GM21390 (cell line): ENCODE results near the gene TOR2A.

Experiments used
- ATAC-seq: cut with Tn5 transposase; IDR thresholded peaks from one replicate; pipeline ENCODE4 v1.9.1; 2021; ENCODE audit not compliant: unreplicated experiment

The TOR2A gene

DNA sequence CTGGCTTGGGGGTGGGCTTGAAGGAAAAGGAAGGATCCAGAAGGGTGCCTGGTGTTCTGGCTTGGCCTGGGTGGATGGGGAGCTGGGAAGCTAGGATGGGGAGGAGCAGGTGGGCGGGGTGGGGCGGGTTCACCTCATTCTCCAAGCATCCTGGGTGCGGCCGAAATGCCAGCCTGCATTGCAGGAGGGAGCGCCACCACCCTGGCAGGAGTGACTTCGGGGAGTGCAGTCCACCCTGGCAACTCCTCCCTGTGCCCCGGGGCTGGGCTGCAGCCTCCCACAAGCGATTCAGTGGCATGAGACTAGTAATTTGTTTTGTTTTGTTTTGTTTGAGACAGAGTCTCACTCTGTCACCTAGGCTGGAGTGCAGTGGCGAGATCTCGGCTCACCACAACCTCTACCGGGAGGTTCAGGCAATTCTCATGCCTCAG is 13.7 kb downstream of the TOR2A start:
- ATAC-seq: no peak

DNA sequence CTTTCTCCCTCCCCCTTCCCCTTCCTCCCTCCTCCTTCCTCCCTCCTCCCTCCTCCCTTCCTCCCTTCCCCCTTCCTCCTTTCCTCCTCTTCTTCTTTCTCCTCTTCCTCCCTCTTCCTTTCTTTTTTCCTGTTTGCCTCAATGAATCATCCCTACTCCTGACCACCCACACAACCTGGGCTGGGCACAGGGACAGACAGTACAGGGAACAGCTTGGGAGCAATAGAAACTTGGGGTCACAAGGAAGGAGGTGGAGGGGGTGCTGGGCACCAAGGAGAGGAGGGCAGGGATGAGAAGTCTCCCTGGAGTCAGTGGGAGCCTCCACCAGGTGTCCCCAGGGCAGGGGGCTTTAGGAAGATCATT is 14.2 kb downstream of the TOR2A start:
- no peak for ATAC-seq

DNA sequence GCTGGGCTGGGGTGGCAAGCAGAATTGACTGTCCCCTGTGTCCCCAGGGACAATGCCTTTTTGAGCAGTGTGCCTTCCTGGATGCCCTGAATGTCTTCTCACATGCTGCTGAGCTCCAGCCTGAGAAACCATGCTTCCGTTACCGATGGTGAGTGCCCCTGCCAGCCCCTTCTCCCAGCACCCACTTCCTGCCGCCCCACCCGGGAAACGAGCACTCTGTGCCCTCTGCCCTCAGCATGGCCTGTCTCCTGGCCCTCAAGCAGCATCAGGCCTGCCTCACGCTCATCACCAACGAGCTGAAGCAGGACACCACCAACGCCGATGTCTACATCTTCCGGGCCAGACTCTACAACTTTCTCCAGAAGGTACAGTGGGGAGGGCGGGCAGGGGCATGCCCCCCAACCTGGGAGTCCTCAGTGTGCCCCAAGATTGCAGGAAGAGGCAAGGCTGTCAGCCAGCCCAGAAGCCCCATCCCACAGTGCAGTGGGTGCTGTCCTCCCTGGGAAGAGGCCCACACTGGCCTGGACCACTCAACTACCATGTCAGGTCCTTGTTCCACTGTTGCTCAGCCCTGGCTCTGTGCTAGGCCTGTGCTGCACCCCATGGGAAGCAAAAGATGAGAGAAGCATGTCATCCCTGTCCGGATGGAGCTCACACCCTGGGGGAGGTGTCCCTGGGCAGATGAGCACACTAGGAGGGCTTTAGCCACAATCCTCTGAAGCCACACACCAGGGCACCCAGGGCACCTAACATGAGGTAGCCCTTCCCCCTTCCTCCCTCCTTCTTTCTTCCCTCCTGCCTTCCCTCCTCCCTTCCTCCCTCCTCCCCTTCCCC is 14.8 kb downstream of the TOR2A start:
- ATAC-seq: no peak

DNA sequence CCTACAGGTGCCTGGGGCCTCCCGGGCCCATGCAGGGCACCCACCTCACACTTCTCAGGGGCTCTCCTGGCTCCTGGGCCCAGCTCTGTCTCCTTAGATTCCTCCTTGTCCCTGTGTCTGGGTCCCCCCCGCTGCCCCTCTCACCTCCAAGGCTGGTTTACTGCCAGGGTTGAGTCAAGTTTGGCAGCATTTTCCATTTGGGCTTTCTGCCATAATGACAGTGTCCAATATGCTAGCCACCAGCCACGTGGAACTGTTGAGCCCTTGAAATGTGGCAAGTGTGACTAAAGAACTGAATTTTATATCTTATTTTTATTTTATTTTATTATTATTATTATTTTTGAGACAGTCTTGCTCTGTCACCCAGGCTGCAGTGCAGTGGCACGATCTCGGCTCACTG is 17.3 kb downstream of the TOR2A start:
- no peak for ATAC-seq

DNA sequence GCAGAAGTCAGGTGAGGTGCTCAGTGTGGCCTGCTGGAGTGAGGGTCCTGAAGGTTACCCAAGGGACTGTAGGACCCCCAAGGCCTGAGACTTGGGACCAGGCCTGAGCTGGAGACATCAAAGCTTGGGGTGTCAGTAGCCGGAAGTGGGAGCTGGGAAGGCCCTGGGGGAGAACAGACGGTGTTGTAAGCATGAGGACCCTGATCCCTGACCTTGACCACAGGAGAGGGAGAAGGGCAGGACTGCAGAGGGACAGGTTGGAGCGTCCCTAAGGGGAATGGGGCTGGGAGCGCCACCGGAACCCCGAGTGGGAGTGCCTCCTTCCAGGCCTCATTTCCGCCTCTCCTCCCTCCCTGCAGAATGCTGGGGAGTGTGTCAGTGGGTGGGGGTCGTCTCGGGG is 18.7 kb downstream of the TOR2A start:
- no peak for ATAC-seq

DNA sequence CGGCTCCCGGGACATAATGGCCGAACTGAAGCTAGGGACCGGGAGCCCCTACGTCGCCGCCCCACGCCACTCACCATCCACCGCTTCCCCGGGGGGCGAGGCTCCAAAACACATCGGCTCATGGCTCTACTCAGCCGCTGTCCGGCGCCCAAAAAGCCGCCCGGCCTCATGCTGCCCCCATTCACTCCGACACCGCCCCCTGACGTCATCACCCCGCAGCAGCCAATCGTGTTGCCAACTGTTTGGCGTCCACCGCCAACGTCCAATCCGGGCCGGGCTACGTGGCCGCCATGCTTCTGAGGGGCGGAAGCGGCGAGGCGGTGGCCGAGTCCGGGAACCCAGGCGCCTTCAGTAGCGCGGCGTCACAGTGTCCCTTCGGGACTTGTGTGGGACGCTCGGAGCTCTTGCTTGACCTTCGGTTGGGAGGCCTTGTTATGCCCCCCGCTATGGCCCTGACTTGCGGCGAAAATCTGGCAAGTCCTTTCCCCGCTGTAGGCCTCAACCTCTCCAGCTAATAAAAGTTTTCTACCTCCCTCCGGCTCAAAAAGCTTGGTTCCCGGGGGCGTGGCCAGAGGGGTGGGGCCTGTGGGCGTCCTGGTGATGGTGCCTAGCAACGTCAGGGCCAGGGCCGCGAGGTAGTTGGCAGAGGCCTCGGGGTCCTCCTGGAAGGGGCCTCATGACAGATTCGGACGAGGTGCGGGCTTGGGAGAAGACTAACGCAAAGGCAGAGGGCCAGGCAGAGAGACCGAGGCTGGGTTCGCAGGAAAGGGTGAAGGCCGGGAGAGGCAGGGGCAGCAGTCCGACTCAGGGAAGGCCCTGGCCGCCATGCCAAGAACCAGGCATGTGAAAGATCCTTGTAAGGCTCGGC is 19.4 kb downstream of the TOR2A start, which contains the start of the genes PTRH1 and TTC16:
PTRH1 (minus strand) TSS at position 194 of the 868 bp plus-strand sequence; CDS start at position 170, 24 bp downstream.
TTC16 (plus strand) TSS at position 610 of the 868 bp plus-strand sequence; CDS start at position 677, 67 bp downstream.
- ATAC-seq: peak; percentile 88

DNA sequence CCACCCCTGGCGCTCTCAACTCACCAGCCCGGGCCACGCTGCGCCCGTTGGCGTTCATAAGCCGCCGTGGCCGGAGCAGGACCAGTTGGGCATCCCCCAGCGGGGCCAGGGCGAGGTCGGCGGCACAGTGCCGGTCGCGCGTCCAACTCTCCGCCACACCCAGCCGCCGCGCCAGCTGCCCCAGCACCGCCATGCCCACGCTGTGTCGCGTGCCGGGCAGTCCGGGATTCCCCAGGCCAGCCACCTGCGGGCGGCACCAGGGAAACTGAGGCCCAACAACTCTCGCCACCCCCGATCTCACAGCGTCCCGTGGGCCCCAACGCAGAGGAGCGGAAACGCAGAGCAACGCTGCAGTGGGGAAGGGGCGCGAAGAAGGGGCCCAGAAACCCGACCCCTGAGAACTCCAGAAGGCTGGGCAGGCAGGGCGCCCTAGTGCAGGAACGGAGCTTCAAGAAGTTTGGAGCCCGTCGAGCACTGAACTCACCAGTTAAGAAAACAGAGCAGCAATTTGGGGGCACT is 20.1 kb downstream of the TOR2A start:
- peak; percentile 6 for ATAC-seq

DNA sequence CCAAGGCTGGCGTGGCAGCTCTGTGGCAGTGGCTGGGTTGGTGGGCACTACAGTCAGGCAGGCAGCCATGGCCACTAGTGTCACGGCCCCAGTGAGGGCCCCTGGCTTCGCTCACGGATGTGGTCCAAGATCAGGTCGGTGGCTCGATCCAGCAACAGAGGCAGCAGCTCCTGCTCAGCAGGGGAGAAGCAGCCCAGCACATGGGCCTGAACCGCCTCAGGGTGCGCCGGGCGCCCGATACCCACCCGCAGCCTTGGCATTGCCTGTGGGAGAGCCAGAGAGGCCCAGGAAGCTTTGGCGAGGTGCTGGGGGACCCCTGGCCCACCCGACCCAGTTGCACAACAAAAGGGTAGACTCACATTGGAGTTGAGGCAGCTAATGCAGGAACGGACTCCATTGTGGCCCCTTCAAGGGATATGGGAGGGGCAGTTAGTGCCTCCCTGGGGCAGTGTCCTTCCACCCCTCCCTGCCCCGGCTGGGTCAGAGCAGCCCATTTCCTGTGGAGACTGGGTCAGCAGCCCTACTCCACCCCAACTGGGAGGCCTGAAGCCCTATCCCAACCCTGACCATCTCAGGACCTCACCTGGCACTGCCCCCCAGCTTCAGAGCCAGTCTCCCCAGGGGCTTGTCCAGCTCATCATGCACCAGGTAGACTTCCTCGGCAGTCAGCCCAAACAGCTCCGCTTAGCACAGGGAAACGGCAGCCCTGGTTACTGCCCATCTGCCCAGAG is 20.9 kb downstream of the TOR2A start:
- ATAC-seq: no peak

DNA sequence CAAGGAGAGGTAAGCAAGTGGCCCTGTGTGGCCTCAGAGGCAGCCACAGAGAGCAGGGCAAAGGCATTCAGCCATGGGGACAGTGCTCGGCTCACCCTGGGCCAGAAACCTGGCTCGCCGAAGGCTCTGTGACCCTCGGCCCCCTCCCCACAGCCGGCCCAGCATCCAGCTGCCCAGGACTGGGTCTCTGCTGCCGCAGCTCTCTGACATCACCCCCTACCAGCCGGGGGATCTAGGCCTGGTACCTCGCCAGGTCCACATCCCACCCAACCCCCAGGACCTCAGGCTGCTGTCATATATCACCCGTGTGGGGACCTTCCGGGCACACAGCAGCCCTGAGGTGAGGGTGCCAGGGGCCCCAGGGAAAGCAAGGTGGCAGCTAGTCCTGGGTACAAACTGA is 22.2 kb downstream of the TOR2A start:
- ATAC-seq: no peak

DNA sequence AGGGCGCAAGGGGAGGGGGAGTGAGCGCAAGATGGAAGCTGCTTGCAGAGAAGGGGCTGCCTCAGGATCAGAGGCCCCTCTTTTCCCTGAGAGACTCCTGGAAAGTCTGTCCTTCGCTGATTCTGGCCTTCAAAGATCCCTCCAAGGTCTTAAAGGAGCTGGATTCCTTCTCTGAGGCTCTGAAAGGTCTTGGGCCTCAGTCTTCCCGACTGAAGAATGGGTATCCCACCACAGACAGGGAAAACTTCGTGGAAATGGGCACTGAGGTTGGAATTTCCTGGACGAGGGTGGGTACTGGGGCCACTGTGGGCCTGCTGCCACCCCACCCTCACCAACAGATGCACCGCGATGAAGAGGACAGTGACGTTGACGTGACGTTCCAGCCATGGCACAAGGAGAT is 22.7 kb downstream of the TOR2A start:
- ATAC-seq: no peak

DNA sequence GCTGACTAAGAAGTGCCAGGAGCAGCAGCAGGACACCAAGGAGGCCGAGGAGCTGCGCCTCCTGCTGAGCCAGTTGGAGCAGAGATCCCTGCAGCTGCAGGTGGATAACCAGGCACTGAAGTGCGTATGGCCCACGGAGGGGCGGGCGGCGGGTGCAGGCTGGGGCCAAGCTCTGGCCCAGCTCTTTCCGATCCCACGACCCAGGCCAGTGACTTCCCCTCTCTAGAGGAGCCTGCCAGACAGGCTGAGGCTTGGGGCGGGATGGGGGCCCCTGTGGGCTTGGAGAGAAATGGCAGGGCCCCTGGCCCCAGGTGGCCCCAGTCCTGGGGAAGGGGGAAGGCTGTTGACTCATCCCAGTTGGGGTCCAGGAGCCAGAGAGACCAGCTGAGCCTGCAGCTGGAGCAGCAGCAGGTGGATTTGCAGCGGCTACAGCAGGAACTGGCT is 23.2 kb downstream of the TOR2A start:
- no peak for ATAC-seq

DNA sequence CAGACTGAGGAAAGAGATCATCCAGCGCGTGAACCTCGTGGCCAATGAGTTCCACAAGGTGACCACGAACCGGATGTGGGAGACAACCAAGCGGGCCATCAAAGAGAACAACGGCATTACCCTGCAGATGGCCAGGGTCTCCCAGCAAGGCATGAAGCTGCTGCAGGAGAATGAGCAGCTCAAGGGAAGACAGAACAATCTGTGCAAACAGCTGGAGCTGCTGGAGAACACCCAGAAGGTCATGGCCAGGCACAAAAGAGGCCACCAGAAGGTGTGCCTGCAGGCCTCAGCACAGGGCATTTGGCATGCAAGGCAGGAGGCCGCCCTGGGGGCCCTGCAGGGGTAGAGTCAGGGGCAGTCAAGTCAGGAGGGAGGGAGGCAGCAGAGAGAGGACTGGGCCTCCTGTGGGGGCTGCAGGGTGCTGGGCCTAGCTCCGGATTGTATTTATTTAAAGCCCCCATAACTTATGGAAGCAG is 23.8 kb downstream of the TOR2A start:
- no peak for ATAC-seq

DNA sequence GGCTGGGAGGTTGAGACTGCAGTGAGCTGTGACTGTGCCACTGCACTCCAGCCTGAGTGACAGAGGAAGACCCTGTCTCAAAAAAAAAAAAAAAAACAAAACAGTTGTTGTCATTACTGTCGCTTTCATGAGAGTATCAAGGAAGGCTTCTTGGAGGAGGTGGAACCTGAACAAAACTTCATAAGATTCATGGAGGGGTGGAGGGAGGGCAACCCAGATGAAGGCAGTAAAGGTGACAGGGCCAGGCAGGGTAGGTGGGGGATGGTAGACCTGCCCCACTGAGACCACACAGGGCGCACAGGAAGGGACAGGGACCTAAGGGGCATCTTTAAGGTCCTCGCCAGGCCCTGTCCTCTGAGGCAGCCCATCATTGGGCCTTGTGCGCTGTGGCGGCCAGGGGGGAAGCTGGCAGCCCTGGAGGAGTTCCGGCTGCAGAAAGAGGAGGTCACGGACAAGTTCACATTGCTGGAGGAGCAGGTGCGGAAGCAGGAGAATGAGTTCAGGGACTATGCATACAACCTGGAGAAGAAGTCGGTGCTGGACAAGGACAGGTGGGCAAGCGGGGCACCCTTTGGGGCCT is 24.8 kb downstream of the TOR2A start:
- ATAC-seq: no peak

DNA sequence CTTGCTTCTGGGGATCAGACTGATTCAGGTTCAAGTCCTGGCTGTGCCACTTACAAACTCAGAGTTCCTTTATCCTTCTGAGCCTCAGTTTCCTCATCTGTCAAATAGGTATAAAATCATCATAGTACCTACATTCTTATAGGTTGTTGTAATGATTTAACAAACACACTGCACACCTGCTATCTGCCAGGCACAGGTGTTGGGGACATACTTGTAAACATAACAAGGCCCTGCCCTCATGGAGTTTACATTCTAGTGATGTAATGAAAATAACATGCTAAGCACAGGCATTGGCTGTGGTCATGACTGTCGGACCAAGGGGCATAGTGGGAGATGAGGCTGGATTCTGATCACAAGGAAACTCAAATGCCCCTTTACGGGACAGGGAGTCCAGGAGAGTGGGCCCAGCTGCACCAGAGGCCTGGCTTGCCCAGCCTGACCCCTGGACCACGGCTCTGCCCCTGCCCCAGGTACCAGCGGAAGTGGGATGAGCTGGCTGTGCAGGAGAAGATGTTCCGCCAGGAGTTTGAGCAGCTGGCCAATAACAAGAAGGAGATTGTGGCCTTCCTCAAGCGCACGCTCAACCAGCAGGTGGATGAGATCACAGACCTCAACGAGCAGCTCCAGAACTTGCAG is 26.0 kb downstream of the TOR2A start:
- ATAC-seq: no peak

DNA sequence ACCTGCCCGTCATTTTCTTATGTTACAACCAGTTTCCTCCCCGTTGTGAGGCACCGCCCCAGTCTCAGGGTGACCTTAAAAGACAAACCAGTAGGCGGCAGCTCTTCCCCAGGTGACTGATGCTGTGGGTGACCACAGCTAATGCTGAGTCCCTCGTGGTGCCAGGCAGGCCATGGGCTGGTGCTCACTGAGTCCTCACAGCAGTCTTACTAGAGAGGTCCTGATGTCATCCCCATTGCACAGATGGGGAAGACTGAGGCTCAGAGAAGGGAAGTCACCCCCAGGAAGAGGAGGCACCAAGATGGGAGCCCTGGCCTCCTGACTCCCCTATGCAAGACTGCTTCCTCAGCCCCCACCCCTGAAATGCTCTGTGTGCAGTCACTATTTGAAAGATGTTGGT is 27.3 kb downstream of the TOR2A start:
- ATAC-seq: no peak

DNA sequence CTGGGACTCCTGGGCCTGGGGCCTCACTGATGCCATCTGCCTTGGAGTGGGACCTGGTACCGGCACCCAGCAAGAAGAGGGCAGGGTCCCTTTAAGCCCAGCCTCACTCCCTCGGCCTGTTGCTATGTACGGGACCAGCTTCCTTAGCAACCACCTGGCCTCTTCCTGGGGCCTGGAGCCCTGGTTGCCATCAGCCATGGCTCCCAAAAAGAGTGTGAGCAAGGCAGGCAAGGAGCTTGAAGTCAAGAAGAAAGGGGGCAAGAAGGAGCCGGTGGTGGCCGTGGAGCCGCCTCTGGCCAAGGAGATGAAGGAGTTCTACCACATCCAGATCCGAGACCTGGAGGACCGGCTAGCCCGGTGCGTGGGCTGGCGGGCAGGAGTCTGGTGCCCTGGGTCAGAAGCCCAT is 28.3 kb downstream of the TOR2A start, which contains the start of gene CFAP157:
CFAP157 (plus strand) TSS at position 153 of the 406 bp plus-strand sequence; CDS start at position 197, 44 bp downstream.
- ATAC-seq: no peak

DNA sequence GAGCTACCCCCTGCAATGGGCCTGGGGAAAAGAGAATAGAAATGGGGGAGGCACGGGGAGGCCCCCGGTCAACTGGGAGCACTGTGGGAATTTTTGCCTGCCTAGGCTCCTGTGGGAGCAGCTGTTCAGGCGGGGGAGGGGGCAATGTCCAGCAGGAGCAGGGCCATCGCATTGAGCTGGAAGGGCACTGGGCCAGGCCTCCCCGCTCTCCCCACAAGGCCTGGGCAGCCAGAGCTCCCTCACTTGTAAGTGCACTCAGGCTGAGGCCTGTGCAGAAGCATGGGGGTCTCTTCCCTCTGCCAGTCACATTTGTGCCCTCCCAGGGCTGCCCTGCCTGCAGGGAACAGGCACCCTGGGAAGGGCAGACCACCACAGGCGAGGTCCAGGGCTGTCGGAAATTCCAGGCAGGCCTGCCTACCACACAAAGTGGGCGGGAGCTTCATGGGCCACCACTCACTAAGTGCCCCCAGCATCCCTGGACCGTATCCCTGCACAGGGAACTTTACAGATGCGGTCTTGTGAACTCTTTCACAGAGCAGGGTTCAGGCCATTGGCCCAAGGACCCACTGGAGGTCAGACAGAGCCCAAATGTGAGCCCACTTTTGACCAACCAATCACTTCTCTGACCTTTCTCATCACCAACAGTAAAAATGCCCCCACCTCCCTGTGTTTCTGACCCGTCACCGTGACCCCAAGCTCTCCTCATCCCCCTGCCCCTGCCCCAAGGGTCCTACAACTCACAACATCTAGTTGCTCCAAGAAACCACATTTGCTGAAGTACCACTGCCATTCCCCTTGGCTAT is 29.3 kb downstream of the TOR2A start:
- ATAC-seq: no peak

DNA sequence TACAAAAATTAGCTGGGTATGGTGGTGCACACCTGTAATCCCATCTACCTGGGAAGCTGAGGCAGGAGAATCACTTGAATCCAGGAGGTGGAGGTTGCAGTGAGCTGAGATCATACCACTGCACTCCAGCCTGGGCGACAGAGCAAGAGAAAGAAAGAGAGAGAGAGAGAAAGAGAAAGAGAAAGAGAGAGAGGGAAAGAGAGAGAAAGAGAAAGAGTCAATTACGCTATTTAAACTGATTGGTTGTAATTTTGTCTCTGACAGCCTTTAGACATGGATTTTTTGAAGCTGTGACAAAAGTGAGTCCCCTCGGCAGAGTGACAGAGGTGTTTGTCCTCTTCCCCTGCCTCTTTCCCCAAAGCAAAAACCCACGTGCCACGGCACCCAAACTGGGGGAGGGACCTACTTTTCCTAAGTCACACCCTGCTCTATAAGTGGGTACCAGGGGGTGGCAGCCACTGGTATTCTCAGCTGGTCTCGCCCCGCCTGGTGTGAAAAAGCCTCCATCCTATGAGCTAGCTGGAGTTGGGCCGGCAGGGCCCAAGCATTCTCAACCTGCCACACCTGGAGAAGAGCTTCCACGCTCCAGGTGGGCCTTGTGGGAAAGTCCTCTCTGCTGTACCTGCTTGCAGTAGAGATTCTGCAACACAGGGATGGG is 31.7 kb downstream of the TOR2A start:
- no peak for ATAC-seq
